Measurements from ENCODE around the gene TMEM52.

DNA sequence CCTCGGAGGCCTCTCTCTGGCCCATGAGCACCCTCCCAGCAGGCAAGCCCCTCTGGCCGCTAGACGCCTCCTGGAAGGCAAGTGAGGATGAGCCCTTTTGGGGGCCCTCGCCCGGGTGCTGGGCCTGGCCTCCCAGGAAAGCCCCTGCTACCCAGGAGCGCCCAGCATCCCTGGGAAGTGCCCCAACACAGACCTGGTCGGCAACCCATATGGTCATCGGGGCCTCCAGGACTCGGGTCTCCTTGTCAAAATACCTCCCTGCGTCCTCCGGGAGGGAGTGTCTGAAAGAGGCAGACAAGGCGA, 21.0 kb upstream of the TMEM52 start:
- TF ChIP-seq GABPA (IDR thresholded peaks at IDR 0.05 in 1 of 2, conservative IDR thresholded peaks at IDR 0.05 in 1 of 2) (no peak), TAF1 (conservative IDR thresholded peaks at IDR 0.05) (no peak), JUND (IDR thresholded peaks at IDR 0.05) (no peak), YY1 (IDR thresholded peaks at IDR 0.05) (no peak), RXRA (IDR thresholded peaks at IDR 0.05) (no peak), EGR1 (IDR thresholded peaks at IDR 0.05; ENCODE audit: low read depth in 2 of 2) (no peak)
- TF ChIP-seq, protein P1, sequence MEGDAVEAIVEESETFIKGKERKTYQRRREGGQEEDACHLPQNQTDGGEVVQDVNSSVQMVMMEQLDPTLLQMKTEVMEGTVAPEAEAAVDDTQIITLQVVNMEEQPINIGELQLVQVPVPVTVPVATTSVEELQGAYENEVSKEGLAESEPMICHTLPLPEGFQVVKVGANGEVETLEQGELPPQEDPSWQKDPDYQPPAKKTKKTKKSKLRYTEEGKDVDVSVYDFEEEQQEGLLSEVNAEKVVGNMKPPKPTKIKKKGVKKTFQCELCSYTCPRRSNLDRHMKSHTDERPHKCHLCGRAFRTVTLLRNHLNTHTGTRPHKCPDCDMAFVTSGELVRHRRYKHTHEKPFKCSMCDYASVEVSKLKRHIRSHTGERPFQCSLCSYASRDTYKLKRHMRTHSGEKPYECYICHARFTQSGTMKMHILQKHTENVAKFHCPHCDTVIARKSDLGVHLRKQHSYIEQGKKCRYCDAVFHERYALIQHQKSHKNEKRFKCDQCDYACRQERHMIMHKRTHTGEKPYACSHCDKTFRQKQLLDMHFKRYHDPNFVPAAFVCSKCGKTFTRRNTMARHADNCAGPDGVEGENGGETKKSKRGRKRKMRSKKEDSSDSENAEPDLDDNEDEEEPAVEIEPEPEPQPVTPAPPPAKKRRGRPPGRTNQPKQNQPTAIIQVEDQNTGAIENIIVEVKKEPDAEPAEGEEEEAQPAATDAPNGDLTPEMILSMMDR (IDR thresholded peaks at IDR 0.05; ENCODE audit: low read depth, low read length, missing input control), result no peak
- TF ChIP-seq, protein P2, sequence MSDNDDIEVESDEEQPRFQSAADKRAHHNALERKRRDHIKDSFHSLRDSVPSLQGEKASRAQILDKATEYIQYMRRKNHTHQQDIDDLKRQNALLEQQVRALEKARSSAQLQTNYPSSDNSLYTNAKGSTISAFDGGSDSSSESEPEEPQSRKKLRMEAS (IDR thresholded peaks at IDR 0.05), result no peak
- TF ChIP-seq, protein P3, sequence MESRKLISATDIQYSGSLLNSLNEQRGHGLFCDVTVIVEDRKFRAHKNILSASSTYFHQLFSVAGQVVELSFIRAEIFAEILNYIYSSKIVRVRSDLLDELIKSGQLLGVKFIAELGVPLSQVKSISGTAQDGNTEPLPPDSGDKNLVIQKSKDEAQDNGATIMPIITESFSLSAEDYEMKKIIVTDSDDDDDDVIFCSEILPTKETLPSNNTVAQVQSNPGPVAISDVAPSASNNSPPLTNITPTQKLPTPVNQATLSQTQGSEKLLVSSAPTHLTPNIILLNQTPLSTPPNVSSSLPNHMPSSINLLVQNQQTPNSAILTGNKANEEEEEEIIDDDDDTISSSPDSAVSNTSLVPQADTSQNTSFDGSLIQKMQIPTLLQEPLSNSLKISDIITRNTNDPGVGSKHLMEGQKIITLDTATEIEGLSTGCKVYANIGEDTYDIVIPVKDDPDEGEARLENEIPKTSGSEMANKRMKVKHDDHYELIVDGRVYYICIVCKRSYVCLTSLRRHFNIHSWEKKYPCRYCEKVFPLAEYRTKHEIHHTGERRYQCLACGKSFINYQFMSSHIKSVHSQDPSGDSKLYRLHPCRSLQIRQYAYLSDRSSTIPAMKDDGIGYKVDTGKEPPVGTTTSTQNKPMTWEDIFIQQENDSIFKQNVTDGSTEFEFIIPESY (IDR thresholded peaks at IDR 0.05), result no peak
- TF ChIP-seq, protein P4, sequence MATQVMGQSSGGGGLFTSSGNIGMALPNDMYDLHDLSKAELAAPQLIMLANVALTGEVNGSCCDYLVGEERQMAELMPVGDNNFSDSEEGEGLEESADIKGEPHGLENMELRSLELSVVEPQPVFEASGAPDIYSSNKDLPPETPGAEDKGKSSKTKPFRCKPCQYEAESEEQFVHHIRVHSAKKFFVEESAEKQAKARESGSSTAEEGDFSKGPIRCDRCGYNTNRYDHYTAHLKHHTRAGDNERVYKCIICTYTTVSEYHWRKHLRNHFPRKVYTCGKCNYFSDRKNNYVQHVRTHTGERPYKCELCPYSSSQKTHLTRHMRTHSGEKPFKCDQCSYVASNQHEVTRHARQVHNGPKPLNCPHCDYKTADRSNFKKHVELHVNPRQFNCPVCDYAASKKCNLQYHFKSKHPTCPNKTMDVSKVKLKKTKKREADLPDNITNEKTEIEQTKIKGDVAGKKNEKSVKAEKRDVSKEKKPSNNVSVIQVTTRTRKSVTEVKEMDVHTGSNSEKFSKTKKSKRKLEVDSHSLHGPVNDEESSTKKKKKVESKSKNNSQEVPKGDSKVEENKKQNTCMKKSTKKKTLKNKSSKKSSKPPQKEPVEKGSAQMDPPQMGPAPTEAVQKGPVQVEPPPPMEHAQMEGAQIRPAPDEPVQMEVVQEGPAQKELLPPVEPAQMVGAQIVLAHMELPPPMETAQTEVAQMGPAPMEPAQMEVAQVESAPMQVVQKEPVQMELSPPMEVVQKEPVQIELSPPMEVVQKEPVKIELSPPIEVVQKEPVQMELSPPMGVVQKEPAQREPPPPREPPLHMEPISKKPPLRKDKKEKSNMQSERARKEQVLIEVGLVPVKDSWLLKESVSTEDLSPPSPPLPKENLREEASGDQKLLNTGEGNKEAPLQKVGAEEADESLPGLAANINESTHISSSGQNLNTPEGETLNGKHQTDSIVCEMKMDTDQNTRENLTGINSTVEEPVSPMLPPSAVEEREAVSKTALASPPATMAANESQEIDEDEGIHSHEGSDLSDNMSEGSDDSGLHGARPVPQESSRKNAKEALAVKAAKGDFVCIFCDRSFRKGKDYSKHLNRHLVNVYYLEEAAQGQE (IDR thresholded peaks at IDR 0.05), result no peak
